GM12878 (cell line): ENCODE data around the gene AGPAT2. TPM values are rescaled to one million over a fixed set of nuclear protein-coding genes. Genes with fewer than 3 reads are reported as not detected.
A peak's percentile ranks its signal among the peaks of the same experiment; 100 is the strongest.

ENCODE experiments used
- ATF2 ChIP-seq: IDR thresholded peaks from 2 replicates; pipeline ENCODE4 v1.6.1; 2012; ENCODE audit warnings: low read length, inconsistent platforms
- BACH1 ChIP-seq: fragments of 450-650 bp; IDR thresholded peaks from 2 replicates; pipeline ENCODE4 v1.6.1; 2017; ENCODE audit warnings: mild to moderate bottlenecking, borderline replicate concordance
- CBX3 ChIP-seq: fragments of 200-600 bp; sonication (generic); IDR thresholded peaks from 2 replicates; pipeline ENCODE4 v1.6.1; 2016; ENCODE audit warnings: low read depth, borderline replicate concordance
- CHD2 ChIP-seq: IDR thresholded peaks from 2 replicates; pipeline ENCODE4 v1.6.1; 2011; ENCODE audit warnings: low read depth, low read length, improper control_type of control experiment, borderline replicate concordance
- CTCF ChIP-seq, 3 experiments: IDR thresholded peaks in 2 of 3; conservative IDR thresholded peaks in 1 of 3; 2 replicates each; pipeline ENCODE4 v1.5.1; 2011; ENCODE audit warnings: low read depth in 3 of 3, low read length in 3 of 3, mild to moderate bottlenecking in 3 of 3, control low read depth in 2 of 3, moderate library complexity in 2 of 3, inconsistent platforms in 1 of 3, mixed read lengths in 1 of 3; ENCODE audit not compliant: control insufficient read depth in 2 of 3, insufficient read depth in 1 of 3; ENCODE audit errors: extremely low read depth in 1 of 3
- E2F4 ChIP-seq: IDR thresholded peaks from 2 replicates; pipeline ENCODE4 v1.6.1; 2012; ENCODE audit warnings: low read depth, low read length, improper control_type of control experiment
- EED ChIP-seq: sonication (generic); IDR thresholded peaks from 2 replicates; pipeline ENCODE4 v1.6.1; 2016; ENCODE audit warnings: antibody characterized with exemption, low read depth
- FOS ChIP-seq: IDR thresholded peaks from 3 replicates; pipeline ENCODE4 v1.6.1; 2011; ENCODE audit warnings: borderline replicate concordance; ENCODE audit not compliant: insufficient read length; ENCODE audit errors: extremely low read depth
- FOXM1 ChIP-seq: IDR thresholded peaks from 2 replicates; pipeline ENCODE4 v1.6.1; 2012; ENCODE audit warnings: low read depth, mild to moderate bottlenecking, inconsistent platforms, low read length, moderate library complexity
- HDAC2 ChIP-seq: fragments of 200-600 bp; sonication (generic); IDR thresholded peaks from 2 replicates; pipeline ENCODE4 v1.6.1; 2017
- HDGF ChIP-seq: fragments of 450-650 bp; IDR thresholded peaks from 2 replicates; pipeline ENCODE4 v1.6.1; 2016; ENCODE audit warnings: antibody characterized with exemption
- MEF2A ChIP-seq: IDR thresholded peaks from 2 replicates; pipeline ENCODE4 v1.6.1; 2011; ENCODE audit warnings: low read depth, mild to moderate bottlenecking, low read length, moderate library complexity; ENCODE audit not compliant: insufficient read depth
- MTA3 ChIP-seq: IDR thresholded peaks from 2 replicates; pipeline ENCODE4 v1.6.1; 2012; ENCODE audit warnings: low read length, inconsistent platforms, borderline replicate concordance
- NKRF ChIP-seq: fragments of 450-650 bp; conservative IDR thresholded peaks from 2 replicates; pipeline ENCODE4 v1.6.1; 2017; ENCODE audit warnings: mild to moderate bottlenecking, moderate library complexity
- NR2C1 ChIP-seq: fragments of 450-650 bp; IDR thresholded peaks from 2 replicates; pipeline ENCODE4 v1.6.1; 2017; ENCODE audit warnings: antibody characterized with exemption, mild to moderate bottlenecking, moderate library complexity
- POLR2A ChIP-seq: IDR thresholded peaks from 2 replicates; pipeline ENCODE4 v1.6.1; 2011; ENCODE audit warnings: low read depth, mild to moderate bottlenecking, low read length
- RAD21 ChIP-seq: IDR thresholded peaks from 2 replicates; pipeline ENCODE4 v1.6.1; 2011; ENCODE audit warnings: mild to moderate bottlenecking, low read depth, low read length, moderate library complexity; ENCODE audit not compliant: insufficient read depth
- REST ChIP-seq: IDR thresholded peaks from 2 replicates; pipeline ENCODE4 v1.6.1; 2012; ENCODE audit warnings: mild to moderate bottlenecking, low read depth, low read length
- SPI1 ChIP-seq: IDR thresholded peaks from 2 replicates; pipeline ENCODE4 v1.6.1; 2011; ENCODE audit warnings: low read depth, mild to moderate bottlenecking, low read length, moderate library complexity, borderline replicate concordance; ENCODE audit not compliant: insufficient read depth
- SREBF2 ChIP-seq: IDR thresholded peaks from 2 replicates; pipeline ENCODE4 v1.6.1; 2012; ENCODE audit warnings: mild to moderate bottlenecking, low read length
- TCF7 ChIP-seq: IDR thresholded peaks from 2 replicates; pipeline ENCODE4 v1.6.1; 2014; ENCODE audit warnings: antibody characterized with exemption, borderline replicate concordance
- polyA plus RNA-seq, 11 experiments: library from polyadenylated mRNA; depleted of rRNA in 4 of 11; unstranded in 6 of 11; stranded (reverse) in 5 of 11; fragments of >200 nt; fragmentation: Nextera tagmentation in 4 of 11; fragmentation: Illumina TruSeq in 1 of 11; extraction: Ambion mirVana in 4 of 11; extraction: Trizol in 1 of 11; gene quantifications; 1 replicate in 1 of 11; 2 replicates in 10 of 11; pipeline versions ENCODE4 v1.2.1 to v1.2.3, GENCODE V29; 2011 to 2016; ENCODE audit warnings: inconsistent platforms in 2 of 11, missing spikeins in 2 of 11, low read depth in 1 of 11
- total RNA-seq, 4 experiments: library from RNA; depleted of rRNA in 3 of 4; stranded (reverse); fragments of >200 nt in 3 of 4; fragmentation: Illumina TruSeq in 1 of 4; extraction: Trizol in 1 of 4; gene quantifications; 2 replicates each; pipeline versions ENCODE4 v1.2.1 to v1.2.3, GENCODE V29; 2013 to 2021

Gene AGPAT2
- total and polyA plus RNA-seq, 10 of the 15 experiments (the other 5 are each of a cell fraction or from before 2014, with no cell fraction given), result 0.10 to 28.5 (median 18.2) TPM

- TF ChIP-seq HDAC2, result no peak
- peak; percentile 42 for TF ChIP-seq RAD21
- no peak for TF ChIP-seq NR2C1
- TF ChIP-seq HDGF, result no peak
- TF ChIP-seq MEF2A, result no peak
- TF ChIP-seq ATF2, result no peak
- peak; percentile 46; the same call in 1 of the 2 replicates for TF ChIP-seq SPI1
- no peak for TF ChIP-seq SREBF2
- no peak for TF ChIP-seq FOXM1
- no peak; the same call in 1 of the 2 replicates for TF ChIP-seq NKRF
- TF ChIP-seq EED, result no peak
- peak; percentile 81 to 97 (median 85) for TF ChIP-seq CTCF (IDR thresholded peaks at IDR 0.05 in 2 of 3, conservative IDR thresholded peaks at IDR 0.05 in 1 of 3; ENCODE audit: control insufficient read depth in 2 of 3, extremely low read depth in 1 of 3, insufficient read depth in 1 of 3, low read depth in 3 of 3, low read length in 3 of 3)
- TF ChIP-seq TCF7, result no peak
- no peak for TF ChIP-seq BACH1
- TF ChIP-seq FOS, result no peak
- TF ChIP-seq POLR2A, result no peak
- TF ChIP-seq REST, result no peak
- no peak for TF ChIP-seq MTA3
- TF ChIP-seq E2F4, result no peak
- no peak for TF ChIP-seq CHD2
- TF ChIP-seq CBX3, result no peak
Observed at GRCh38 chr9:136644593-136645351, 42.5 kb downstream of the AGPAT2 start (continued).
